Stimulated activated naive B cell treated with anti-CD40 and anti-IgM and Interleukin-4, amounts not matched to agents 10 μg/mL and 1 μg/mL and 100 μg/mL, for 72 hours (primary cell): ENCODE results near the gene LMTK3.
"Not testable (repeated sequence)": the region's sequence is repeated elsewhere in the genome, so short reads cannot be mapped to it uniquely, and the experiment has no call there.

ENCODE experiments used
- ATAC-seq, 2 donors: fragments of 150-1000 bp; cut with Tn5 transposase; replicated peaks; 2 replicates each; pipeline ENCODE4 v1.10.0; 2021; ENCODE audit warnings: moderate library complexity in 1 of 2
- DNase-seq: peaks from one replicate; pipeline ENCODE4 v3.0.0; 2021
- H3K27ac Mint-ChIP-seq: one replicate; pipeline ENCODE4 v1.8.0; 2022; ENCODE audit warnings: mild to moderate bottlenecking, mixed read lengths
- H3K27me3 Mint-ChIP-seq, 2 donors: one replicate each; pipeline ENCODE4 v1.8.0; 2022; ENCODE audit warnings: mixed read lengths in 2 of 2
- H3K36me3 Mint-ChIP-seq, 2 donors: one replicate each; pipeline ENCODE4 v1.8.0; 2022; ENCODE audit warnings: mixed read lengths in 2 of 2, mild to moderate bottlenecking in 1 of 2
- H3K4me1 Mint-ChIP-seq, 2 donors: one replicate each; pipeline ENCODE4 v1.8.0; 2022; ENCODE audit warnings: mixed read lengths in 2 of 2, mild to moderate bottlenecking in 1 of 2
- H3K4me3 Mint-ChIP-seq, 2 donors: one replicate each; pipeline ENCODE4 v1.8.0; 2022; ENCODE audit warnings: mild to moderate bottlenecking in 2 of 2, mixed read lengths in 2 of 2, moderate library complexity in 1 of 2
- H3K9me3 Mint-ChIP-seq, 2 donors: one replicate each; pipeline ENCODE4 v1.8.0; 2022; ENCODE audit warnings: mixed read lengths in 2 of 2, mild to moderate bottlenecking in 1 of 2

The LMTK3 gene

DNA sequence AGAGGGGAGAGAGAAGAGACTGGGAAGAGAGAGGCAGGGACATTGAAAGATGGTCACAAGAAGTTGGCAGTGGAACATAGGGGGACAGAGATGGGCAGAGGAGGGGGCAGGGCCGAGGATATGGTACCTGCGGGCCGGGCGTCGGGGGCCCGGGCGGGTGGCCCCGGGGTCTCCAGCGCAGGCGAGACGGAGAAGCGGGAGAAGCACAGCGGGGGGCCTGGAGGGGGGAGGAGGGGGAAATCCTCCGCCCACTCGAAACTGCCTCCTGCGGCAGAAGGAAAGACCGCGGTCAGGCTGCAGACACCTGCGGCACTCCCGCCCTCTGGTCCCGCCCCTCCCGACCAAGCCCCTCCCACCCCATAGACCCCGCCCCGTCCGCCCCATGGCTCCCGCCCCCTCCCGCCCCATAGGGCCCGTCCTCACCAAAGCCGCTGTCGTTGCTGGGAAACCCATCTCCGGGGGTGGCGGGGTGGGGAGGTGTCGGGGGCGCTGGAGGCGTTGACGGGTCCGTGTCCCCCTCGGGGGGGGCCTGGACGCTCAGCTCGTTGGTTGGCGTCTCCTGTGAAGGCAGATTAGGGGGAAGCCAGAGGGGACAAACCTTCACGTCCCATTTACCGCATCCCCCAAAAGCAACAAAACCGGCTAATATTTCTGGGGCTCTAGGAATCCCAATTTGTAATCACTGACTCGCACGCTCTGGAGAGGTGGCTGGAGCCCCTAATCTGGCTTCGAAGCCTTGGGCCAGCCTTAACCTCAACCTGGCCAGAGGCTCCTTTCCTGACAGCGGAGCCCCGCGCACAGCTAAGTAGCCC lies 20.4 kb downstream of the LMTK3 start:
- Mint-ChIP-seq H3K36me3 (peaks cover 2 to 6% of the 10 kb centered on the region in 2 donors), H3K4me3 (peak overlapping the region; percentile 59 to 69), H3K27ac (peak overlapping the region; percentile 72), H3K4me1 (peaks cover 23 to 44% of the 10 kb centered on the region in 2 donors), H3K27me3 (peaks cover 35 to 55% of the 10 kb centered on the region in 2 donors), H3K9me3 (peaks cover 6 to 8% of the 10 kb centered on the region in 2 donors)
- ATAC-seq (peak; percentile 28 to 41), DNase-seq (no peak)

DNA sequence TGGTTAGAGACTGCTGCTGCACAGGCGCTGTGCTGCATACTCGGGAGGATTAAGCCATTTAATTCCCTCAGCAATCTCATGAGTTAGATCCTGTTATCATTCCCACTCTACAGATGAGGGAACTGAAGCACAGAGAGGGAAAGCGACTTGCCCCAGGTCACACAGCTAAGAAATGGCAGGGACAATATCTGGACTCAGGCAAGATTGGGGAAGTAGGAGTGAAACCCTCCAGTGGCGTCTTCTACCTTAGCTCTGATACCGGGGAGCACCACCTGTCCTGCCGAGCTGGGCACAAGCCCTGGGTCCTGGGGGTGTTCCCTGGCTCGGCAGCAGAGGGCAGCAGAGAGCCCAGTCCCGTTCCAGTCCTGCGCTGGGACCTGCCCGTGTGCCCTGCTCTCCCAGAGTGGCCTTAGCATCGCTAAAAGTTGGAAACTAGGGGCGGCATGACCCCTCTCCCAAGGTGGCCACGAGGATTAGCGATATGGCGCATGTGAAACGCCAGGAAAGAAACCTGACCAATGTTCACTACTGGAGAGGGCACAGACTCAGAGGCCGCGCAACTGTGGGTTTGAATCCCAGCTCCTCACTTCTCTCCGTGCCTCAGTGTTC lies 21.9 kb downstream of the LMTK3 start:
- H3K9me3 Mint-ChIP-seq = peaks cover 6 to 8% of the 10 kb centered on the region in 2 donors
- ATAC-seq (peak; percentile 62 to 64), DNase-seq (peak; percentile 78)
- H3K4me3 Mint-ChIP-seq = peak overlapping the region in 1 of 2 donors; percentile 3
- peaks cover 25 to 41% of the 10 kb centered on the region in 2 donors for H3K27me3 Mint-ChIP-seq
- peaks cover 22 to 44% of the 10 kb centered on the region in 2 donors for H3K4me1 Mint-ChIP-seq
- H3K27ac Mint-ChIP-seq = no peak overlapping the region
- H3K36me3 Mint-ChIP-seq = peaks cover 2 to 6% of the 10 kb centered on the region in 2 donors

DNA sequence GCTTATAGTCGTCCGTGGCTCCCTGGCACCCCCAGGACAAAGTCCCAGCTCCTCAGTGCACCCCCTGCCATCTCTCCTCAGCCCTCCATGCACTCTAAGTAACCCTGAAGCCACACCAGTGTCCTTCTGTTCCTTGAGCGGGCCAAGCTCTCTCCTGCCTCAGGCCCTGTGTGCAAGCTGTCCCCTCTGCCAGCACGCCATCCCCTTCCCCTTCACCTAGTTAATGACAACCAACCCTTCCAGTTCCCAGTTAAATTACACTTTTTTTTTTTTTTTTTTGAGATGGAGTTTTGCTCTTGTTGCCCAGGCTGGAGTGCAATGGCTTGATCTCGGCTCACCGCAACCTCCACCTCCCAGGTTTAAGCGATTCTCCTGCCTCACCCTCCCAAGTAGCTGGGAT lies 23.2 kb downstream of the LMTK3 start:
- H3K9me3 Mint-ChIP-seq, H3K36me3 Mint-ChIP-seq, DNase-seq, H3K4me3 Mint-ChIP-seq, H3K27ac Mint-ChIP-seq, ATAC-seq: not testable (repeated sequence)
- H3K4me1 Mint-ChIP-seq = peaks cover 18 to 37% of the 10 kb centered on the region in 2 donors
- peaks cover 26 to 34% of the 10 kb centered on the region in 2 donors for H3K27me3 Mint-ChIP-seq

DNA sequence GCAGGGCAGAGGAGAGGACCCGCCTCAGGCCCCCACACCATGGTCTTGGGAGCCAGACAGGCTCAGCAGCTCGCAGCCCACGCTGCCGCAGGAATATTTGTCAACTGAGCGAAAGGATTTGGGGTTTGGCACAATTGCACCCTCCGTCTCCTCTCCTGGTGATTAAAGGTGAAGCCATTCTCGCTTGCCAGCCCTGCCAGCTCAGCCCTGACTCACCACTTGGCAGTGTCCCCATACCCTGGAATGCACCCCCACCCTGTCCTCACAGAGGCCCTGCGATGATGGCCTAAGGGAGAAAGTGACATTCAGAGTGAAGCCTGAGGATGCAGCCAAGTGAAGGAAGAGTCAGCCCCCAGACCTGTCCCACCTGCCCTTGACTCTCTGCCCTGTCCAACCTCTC lies 23.7 kb downstream of the LMTK3 start:
- H3K27me3 Mint-ChIP-seq = peaks cover 26 to 31% of the 10 kb centered on the region in 2 donors
- H3K27ac Mint-ChIP-seq = no peak overlapping the region
- no peak for ATAC-seq
- no peak for DNase-seq
- H3K36me3 Mint-ChIP-seq = peaks cover 2 to 5% of the 10 kb centered on the region in 2 donors
- peaks cover 17 to 32% of the 10 kb centered on the region in 2 donors for H3K4me1 Mint-ChIP-seq
- H3K9me3 Mint-ChIP-seq = peaks cover 5 to 7% of the 10 kb centered on the region in 2 donors
- H3K4me3 Mint-ChIP-seq = no peak overlapping the region

DNA sequence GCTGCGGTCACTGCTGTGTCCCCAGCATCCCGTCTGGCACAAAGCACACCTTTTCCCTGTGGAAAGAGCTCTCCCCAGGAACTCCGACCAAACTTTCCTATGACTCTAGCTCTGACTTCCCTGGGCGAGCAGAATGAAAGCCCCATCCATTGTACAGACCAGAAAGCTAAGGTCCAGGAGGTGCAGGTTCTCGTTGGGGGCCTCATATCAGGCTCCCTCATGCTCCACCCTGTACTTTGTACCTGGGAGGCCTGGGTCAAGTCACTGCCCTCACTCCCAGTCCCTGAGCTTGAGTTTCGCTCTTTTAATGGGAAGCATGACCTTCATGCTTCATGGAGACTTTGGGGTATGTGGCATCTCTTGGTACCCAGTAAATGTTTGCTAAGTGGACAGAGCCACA lies 24.1 kb downstream of the LMTK3 start:
- ATAC-seq = no peak
- Mint-ChIP-seq H3K4me3 (no peak overlapping the region), H3K9me3 (peaks cover 2 to 3% of the 10 kb centered on the region in 2 donors), H3K27ac (peak overlapping the region; percentile 31), H3K4me1 (peaks cover 13 to 28% of the 10 kb centered on the region in 2 donors), H3K27me3 (peaks cover 22 to 27% of the 10 kb centered on the region in 2 donors), H3K36me3 (peaks cover 0 to 1% of the 10 kb centered on the region in 2 donors)
- no peak for DNase-seq

DNA sequence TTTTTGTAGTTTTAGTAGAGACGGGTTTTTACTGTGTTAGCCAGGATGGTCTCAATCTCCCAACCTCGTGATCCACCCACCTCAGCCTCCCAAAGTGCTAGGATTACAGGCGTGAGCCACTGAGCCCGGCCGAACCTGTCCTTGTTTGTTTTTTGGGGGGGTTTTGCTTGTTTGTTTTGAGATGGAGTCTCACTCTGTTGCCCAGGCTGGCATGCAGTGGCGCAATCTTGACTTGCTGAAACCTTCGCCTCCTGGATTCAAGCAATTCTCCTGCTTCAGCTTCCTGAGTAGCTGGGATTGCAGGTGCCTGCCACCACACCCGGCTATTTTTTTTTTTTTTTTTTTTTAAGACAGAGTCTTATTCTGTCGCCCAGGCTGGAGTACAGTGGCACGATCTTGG lies 24.9 kb downstream of the LMTK3 start:
- H3K27ac Mint-ChIP-seq = peak overlapping the region; percentile 31
- H3K27me3 Mint-ChIP-seq = peaks cover 15 to 19% of the 10 kb centered on the region in 2 donors
- H3K4me3 Mint-ChIP-seq, H3K36me3 Mint-ChIP-seq, DNase-seq, ATAC-seq, H3K9me3 Mint-ChIP-seq: not testable (repeated sequence)
- H3K4me1 Mint-ChIP-seq = peaks cover 10 to 20% of the 10 kb centered on the region in 2 donors

DNA sequence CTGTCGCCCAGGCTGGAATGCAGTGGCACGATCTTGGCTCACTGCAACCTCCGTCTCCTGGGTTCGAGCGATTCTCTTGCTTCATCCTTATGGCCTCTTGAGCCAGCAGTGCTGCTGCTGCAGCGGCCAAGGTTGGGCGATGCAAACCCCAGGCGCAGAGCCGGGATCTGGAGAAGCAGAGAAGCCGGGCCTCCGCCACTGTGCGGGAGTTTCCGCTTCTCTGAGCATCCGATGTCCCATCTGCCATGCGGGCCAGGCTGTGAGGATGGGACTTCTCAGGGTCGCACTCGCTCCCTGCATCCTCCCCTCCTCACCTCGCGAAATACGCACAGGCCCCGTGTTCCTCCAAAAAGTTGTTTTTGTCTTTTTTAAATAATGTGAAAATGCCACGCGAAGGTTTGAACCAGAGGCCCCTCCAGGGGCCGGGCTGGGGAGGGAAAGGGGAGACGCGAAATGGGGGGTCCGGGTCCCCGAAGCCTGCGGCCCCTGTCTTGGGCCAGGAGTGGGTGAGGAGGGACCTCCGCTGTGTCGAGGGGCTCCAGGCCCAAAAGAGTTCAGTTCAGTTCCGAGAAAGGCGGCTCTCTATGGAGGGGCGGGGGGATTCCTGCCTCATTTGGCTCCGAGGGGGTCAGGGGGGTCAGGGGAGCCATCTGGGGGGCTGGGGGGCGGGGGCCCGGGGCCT lies 26.6 kb downstream of the LMTK3 start:
- Mint-ChIP-seq H3K36me3 (no peaks in the 10 kb centered on the region), H3K27ac (no peak overlapping the region), H3K4me1 (peaks cover 12 to 18% of the 10 kb centered on the region in 2 donors), H3K4me3 (no peak overlapping the region), H3K27me3 (peaks cover 12 to 15% of the 10 kb centered on the region in 2 donors), H3K9me3 (no peaks in the 10 kb centered on the region)
- DNase-seq (no peak), ATAC-seq (no peak)

DNA sequence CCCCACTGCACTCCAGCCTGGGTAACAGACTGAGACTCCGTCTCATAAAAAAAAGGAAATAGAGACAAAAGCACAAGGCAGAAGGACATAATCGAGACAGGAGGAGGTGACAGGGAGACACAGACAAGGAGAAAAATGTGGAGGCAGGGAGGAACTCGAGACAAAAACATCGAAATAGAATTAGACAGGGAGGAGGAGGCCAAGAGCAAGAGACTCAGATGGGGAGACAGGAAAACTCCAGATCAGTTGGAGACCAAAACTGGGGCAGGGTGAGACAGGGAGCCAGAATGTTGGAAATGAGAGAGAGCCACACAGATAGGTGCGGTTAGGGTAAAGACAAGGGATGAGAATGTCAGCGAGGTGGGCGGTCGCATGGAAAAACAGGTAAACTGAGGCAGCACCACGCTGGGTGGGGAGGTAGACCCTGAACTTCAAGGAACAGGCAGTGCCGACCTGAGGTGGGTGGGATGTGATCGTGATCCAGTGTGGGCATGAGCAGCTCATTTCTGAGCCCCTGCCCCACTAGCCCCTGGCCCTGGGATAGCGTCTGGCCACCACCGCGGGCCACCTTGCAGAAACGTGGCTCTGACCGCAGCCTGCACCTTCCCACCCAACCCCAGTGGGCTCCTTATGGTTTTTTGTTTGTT lies 27.3 kb downstream of the LMTK3 start:
- Mint-ChIP-seq H3K36me3 (peaks cover 0 to 4% of the 10 kb centered on the region in 2 donors), H3K4me3 (no peak overlapping the region), H3K9me3 (no peaks in the 10 kb centered on the region), H3K27ac (peak overlapping the region; percentile 76), H3K4me1 (peaks cover 14 to 19% of the 10 kb centered on the region in 2 donors), H3K27me3 (peaks cover 12 to 15% of the 10 kb centered on the region in 2 donors)
- DNase-seq (no peak), ATAC-seq (no peak)

DNA sequence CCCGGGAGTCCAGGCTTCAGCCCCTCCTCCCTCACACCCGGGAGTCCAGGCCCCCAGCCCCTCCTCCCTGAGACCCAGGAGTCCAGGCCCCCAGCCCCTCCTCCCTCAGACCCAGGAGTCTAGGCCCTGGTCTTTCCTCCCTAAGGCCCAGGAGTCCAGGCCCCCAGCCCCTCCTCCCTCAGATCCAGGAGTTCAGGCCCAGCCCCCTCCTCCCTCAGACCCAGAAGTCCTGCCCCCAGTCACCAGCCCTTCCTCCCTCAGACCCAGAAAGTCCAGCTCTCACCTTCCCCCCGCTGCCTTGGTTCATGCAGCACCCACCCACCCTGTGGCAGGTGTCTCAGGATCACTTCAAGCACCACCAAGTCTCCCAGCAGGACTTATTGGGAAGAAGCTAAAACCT lies 28.3 kb downstream of the LMTK3 start:
- no peak overlapping the region for H3K4me3 Mint-ChIP-seq

DNA sequence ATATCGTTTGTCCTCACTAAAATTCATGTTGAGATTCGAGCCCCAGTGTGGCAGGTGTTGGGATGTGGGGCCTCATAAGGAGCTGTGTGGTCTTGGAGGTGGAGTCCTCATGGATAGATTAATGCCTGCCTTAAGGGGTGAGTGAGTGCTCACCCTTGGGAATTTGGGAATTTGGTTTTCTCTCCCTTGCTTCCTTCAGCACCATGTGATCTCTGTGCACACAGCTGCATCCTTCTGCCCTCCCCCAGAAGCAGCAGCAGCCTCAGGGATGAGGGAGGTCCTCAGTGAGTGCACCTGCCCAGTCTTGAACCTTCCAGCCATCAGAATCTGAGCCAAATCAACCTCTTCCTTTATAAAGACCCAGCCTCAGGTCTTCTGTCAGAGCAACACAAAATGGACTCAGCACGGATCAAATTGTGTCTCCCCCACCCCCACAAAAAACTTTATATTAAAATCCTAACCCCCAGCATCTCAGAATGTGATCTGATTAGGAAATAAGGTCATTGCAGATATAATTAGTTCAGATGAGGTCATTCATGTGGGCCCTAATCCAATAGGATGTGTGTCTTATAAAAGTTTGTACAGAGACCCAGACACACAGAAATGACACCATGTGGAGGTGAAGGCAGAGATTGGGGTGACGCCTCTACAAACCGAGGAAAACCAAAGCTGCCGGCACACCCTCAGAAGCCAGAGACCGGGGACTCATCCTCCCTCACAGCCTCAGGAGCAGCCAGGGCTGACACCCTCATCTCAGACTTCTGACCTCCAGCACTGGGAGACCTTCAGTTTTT lies 29.6 kb downstream of the LMTK3 start:
- no peaks in the 10 kb centered on the region for H3K9me3 Mint-ChIP-seq
- peak overlapping the region; percentile 20 for H3K27ac Mint-ChIP-seq
- peak overlapping the region in 1 of 2 donors; percentile 94 for H3K4me3 Mint-ChIP-seq
- DNase-seq (no peak), ATAC-seq (no peak)
- peaks cover 14 to 19% of the 10 kb centered on the region in 2 donors for H3K4me1 Mint-ChIP-seq
- peaks cover 0 to 7% of the 10 kb centered on the region in 2 donors for H3K36me3 Mint-ChIP-seq
- peaks cover 5 to 15% of the 10 kb centered on the region in 2 donors for H3K27me3 Mint-ChIP-seq

More for the DNA sequence above, 28.3 kb downstream of the LMTK3 start:
- H3K27me3 Mint-ChIP-seq = peaks cover 9 to 15% of the 10 kb centered on the region in 2 donors
- H3K4me1 Mint-ChIP-seq = peaks cover 14 to 19% of the 10 kb centered on the region in 2 donors
- DNase-seq = no peak
- no peak overlapping the region for H3K27ac Mint-ChIP-seq
- peaks cover 0 to 7% of the 10 kb centered on the region in 2 donors for H3K36me3 Mint-ChIP-seq
- no peak for ATAC-seq
- no peaks in the 10 kb centered on the region for H3K9me3 Mint-ChIP-seq

DNA sequence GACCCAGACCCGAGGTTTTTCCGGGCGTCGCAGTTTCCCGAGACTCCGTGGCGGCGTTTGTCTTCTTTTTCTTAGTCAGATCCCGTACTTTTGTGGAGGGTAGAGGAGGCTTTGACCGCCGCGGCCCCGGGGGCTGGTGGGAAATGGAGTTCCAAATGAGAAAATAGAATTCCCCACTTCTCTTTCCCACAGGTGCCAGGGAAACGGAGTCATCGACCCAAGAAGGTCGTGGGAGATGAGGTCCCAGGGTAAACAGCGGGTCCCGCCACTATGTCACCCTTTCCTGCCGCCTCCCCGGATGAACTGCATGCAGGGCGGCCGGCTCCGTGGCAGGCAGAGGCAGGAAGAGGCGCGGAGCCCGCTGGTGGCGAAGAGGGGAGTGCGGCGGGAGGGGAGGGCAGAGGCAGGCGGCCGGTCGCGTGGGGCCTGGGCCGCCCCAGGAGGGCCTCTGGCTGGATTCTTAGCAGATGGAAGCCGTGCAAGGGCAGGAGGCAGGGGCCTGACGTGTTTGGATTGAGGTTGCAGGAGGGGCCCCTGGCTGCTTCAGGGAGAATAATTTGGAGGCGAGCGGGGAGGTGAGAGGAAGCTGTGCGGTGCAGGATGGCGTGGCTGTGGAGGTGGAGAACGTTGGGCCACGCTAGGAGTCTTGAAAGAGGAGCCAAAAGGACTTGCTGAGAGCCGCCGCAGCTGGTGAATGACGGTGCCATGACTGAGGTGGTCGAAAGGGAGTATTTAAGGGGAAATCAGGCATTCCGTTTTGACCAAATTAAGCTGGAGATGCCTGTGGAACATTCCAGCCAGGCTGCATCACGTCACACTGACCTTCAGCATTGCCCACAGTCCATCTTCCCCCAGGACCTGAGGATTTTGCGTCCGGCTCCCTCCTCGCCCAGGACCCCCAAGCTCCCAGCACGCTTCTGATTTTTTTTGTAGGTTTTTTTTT lies 30.8 kb downstream of the LMTK3 start:
- Mint-ChIP-seq H3K4me1 (peaks cover 14 to 19% of the 10 kb centered on the region in 2 donors), H3K36me3 (peaks cover 2 to 12% of the 10 kb centered on the region in 2 donors), H3K4me3 (peak overlapping the region; percentile 85 to 94), H3K27me3 (peaks cover 0 to 10% of the 10 kb centered on the region in 2 donors), H3K27ac (peak overlapping the region; percentile 93), H3K9me3 (no peaks in the 10 kb centered on the region)
- no peak for DNase-seq
- ATAC-seq = peak; percentile 81 to 85

DNA sequence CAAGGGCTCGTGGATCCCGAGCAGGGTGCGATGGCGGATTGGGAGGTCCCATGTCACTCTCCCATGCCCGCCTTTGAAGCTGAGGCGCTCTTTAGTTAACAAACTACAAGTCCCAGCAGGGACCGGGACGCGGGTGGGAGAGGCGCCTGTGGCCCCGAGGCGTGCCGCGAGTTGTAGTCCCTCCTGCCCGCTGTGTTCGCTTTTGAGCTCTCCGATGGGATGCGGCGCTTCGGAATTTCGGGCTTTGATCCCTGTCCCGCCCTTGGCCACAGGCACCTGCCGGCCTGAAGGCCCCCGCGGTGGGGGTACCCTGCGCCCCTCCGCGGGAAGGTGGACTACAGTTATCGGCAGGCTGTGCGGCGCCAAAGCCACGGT lies 31.5 kb downstream of the LMTK3 start:
- H3K27me3 Mint-ChIP-seq = peaks cover 0 to 10% of the 10 kb centered on the region in 2 donors
- H3K27ac Mint-ChIP-seq = peak overlapping the region; percentile 93
- H3K9me3 Mint-ChIP-seq = no peaks in the 10 kb centered on the region
- ATAC-seq (peak; percentile 52 to 61), DNase-seq (no peak)
- H3K4me1 Mint-ChIP-seq = peaks cover 14 to 19% of the 10 kb centered on the region in 2 donors
- peaks cover 8 to 16% of the 10 kb centered on the region in 2 donors for H3K36me3 Mint-ChIP-seq
- H3K4me3 Mint-ChIP-seq = peak overlapping the region; percentile 85 to 94
